Colonic mucosa (tissue), 4 donors: ENCODE results near the gene RBM3. TPM values are rescaled to one million over a fixed set of nuclear protein-coding genes. Genes with fewer than 3 reads are reported as not detected.
"Not testable (repeated sequence)": the region's sequence is repeated elsewhere in the genome, so short reads cannot be mapped to it uniquely, and the experiment has no call there.

ENCODE experiments used
- DNase-seq: peaks from one replicate; pipeline ENCODE4 v3.0.0-alpha.2; 2020
- H3K27ac ChIP-seq: fragments of 200-600 bp; one replicate; pipeline ENCODE4 v1.8.0; 2021
- H3K27me3 ChIP-seq: fragments of 200-600 bp; one replicate; pipeline ENCODE4 v1.8.0; 2021
- H3K36me3 ChIP-seq: fragments of 200-600 bp; one replicate; pipeline ENCODE4 v1.8.0; 2021
- H3K4me1 ChIP-seq: fragments of 200-600 bp; one replicate; pipeline ENCODE4 v1.8.0; 2021; ENCODE audit warnings: mild to moderate bottlenecking
- H3K4me3 ChIP-seq: fragments of 200-600 bp; one replicate; pipeline ENCODE4 v1.8.0; 2021
- H3K9ac ChIP-seq, 2 donors: one replicate each; pipeline ENCODE4 v1.7.0; 2013; ENCODE audit warnings: control low read depth in 2 of 2, low read depth in 2 of 2, low read length in 2 of 2
- H3K9me3 ChIP-seq: fragments of 200-600 bp; one replicate; pipeline ENCODE4 v1.8.0; 2021
- intact Hi-C: fragments of 100-400 bp; cut with DNase I; formaldehyde crosslinking; loops from one replicate; pipeline ENCODE4 v1.14.1; 2022
- total RNA-seq, 2 donors: library from RNA; stranded (reverse); fragmentation: NEBNext Ultra II Directional in 1 of 2; extraction: Animal tissue kit (Norgen Biotek cat#: 25700) in 1 of 2; gene quantifications; one replicate each; pipeline ENCODE4 v1.2.1, GENCODE V29; 2021
- TF ChIP-seq, protein P1 (sequence below): fragments of 200-600 bp; IDR thresholded peaks from one replicate; pipeline ENCODE4 v1.8.0; 2022; ENCODE audit warnings: antibody characterized with exemption, mild to moderate bottlenecking
- donor health status: healthy.
- donor health status: DM: no; HTN: no; CAD: no.
- donor health status: DM: no; HTN: no; CAD: no.

RBM3 gene
- total RNA-seq = 100 to 1,000 TPM in 1 of 2 donors, 10 to 100 TPM in 1; 92.1 to 175 TPM

DNA sequence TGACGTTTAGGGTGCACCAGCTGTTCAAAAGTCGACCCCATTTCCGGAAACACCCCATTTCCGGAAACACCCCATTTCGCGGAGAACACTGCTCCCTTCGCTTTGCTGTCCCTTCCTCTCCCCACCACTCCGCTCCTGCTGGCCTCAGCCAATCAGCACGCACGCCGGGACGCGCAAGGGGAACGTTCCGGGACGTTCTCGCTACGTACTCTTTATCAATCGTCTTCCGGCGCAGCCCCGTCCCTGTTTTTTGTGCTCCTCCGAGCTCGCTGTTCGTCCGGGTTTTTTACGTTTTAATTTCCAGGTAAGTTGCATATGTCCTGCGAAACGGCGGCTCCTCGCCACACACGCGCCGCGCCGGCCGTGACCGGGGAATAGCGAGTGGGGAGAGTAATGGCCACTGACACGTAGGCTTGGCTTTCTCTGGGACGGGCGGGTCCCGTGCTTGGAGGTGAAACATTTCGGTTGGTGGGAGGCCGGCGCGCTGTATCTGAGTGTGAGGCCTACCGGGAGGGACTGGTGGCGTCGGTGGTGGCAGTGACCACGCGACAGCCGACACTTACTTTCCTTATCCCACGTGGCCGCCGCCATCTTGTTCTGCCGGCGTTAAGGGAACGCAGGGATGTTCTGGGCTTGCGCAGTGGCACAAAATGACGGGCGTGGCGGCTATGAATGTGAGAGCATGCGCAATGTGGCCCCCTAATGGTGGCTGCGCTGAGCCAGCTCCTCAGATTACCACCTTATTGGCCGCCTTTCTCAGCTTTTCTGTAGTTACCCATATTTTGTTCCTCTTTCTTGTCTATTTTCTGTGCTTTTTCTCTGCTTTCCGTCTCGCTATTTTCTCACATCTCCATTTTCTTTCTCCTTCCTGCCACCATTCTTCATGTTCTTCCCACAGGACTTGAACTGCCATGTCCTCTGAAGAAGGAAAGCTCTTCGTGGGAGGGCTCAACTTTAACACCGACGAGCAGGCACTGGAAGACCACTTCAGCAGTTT is at the start of gene RBM3:
RBM3 (plus strand) TSS at position 215 of the 997 bp plus-strand sequence; CDS start at position 912, 697 bp downstream.
- Histone ChIP-seq H3K9me3 (no peaks in the 10 kb centered on the region), H3K4me1 (no peaks in the 10 kb centered on the region), H3K9ac (peak within 1 kb of the TSS; percentile 82 to 92), H3K36me3 (no peaks in the 10 kb centered on the region), H3K4me3 (peak within 1 kb of the TSS; percentile 60), H3K27ac (peak within 1 kb of the TSS; percentile 92), H3K27me3 (no peaks in the 10 kb centered on the region)
- peak; percentile 94 for DNase-seq
- intact Hi-C loops = no loop called here
- TF ChIP-seq, protein P1, sequence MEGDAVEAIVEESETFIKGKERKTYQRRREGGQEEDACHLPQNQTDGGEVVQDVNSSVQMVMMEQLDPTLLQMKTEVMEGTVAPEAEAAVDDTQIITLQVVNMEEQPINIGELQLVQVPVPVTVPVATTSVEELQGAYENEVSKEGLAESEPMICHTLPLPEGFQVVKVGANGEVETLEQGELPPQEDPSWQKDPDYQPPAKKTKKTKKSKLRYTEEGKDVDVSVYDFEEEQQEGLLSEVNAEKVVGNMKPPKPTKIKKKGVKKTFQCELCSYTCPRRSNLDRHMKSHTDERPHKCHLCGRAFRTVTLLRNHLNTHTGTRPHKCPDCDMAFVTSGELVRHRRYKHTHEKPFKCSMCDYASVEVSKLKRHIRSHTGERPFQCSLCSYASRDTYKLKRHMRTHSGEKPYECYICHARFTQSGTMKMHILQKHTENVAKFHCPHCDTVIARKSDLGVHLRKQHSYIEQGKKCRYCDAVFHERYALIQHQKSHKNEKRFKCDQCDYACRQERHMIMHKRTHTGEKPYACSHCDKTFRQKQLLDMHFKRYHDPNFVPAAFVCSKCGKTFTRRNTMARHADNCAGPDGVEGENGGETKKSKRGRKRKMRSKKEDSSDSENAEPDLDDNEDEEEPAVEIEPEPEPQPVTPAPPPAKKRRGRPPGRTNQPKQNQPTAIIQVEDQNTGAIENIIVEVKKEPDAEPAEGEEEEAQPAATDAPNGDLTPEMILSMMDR = no peak

DNA sequence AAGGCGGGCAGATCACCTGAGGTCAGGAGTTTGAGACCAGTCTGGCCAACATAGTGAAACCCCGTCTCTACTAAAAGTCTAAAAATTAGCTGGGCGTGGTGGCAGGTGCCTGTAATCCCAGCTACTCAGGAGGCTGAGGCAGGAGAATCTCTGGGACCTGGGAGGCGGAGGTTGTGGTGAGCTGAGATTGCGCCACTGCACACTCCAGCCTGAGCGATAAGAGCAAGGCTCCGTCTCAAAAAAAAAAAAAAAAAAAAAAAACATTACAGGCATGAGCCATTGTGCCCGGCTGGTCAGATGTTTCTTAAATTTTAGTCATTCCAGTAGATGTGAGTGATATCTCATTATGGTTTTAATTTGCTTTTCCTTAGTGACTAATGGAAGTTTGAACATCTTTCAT is 48.4 kb upstream of the RBM3 start:
- H3K36me3 ChIP-seq, H3K4me1 ChIP-seq, intact Hi-C loops, H3K27ac ChIP-seq, H3K27me3 ChIP-seq, H3K4me3 ChIP-seq, H3K9ac ChIP-seq, H3K9me3 ChIP-seq, DNase-seq: not testable (repeated sequence)

DNA sequence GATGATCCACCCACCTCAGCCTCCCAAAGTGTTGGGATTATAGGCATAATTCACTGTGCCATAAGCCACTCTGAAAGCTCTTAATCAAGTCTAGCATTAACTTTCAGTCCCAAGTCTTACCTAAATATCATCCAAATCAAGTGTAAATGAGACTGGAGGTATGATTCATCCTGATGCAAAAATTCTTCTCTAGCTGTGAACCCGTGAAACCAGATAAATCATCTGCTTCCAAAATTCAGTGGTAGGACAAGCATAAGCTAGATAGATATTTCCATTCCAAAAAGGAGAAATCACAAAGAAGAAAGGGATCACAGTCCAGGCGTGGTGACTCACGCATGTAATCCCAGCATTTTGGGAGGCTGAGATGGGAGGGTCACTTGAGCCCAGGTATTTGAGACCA is 43.5 kb upstream of the RBM3 start:
- Histone ChIP-seq H3K27ac (peak overlapping the region; percentile 63), H3K9me3 (no peaks in the 10 kb centered on the region), H3K36me3 (no peaks in the 10 kb centered on the region), H3K4me1 (no peaks in the 10 kb centered on the region), H3K4me3 (no peak overlapping the region), H3K9ac (no peak overlapping the region), H3K27me3 (no peaks in the 10 kb centered on the region)
- intact Hi-C loops = no loop called here
- TF ChIP-seq, protein P1 = no peak
- no peak for DNase-seq

DNA sequence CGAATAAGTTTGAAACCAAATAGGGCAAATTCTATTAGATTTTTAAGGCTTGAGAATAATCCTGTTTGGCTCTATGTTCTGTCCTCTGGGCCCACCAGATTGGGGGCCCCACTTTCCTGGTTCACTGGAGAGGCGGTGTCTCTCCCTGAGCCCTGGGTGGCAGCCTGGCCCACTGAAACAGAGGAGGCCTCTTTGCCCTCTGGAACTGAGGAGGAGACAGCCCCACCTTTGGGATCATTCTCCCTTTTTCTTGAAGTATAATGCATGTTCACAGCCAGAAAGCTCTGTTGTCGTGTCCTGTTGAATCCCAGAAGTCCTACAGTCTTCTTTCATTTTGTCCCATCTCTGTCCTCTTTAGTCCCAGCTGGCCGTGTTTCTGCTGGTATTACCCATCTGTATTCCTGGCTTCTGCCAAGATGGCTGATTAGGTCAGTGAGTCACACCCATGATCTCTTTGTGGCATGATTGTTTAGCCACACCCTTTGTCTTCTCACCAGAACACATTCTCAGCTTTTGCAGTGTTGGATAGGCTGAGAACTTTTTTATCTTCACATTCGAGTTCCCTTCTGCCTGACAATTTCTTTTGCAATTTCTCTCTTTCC is 42.8 kb upstream of the RBM3 start:
- peak overlapping the region; percentile 63 for H3K27ac ChIP-seq

DNA sequence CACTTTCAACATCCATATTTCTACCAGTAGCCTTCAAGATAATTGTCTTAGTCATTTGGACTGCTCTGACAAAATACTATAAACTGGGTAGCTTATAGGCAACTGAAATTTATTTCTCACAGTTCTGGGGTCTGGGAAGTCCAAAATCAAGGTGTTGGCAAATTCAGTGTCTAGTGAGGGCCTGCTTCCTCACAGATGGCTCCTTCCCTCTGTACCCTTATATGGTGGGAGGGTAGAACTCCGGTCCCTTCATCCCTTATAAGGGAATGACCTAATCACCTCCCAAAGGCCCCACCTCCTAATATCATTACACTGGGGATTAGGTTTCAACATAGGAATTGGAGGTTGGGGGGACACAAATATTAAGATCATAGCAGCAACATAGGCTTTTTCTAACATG is 42.1 kb upstream of the RBM3 start:
- H3K9me3 ChIP-seq = no peaks in the 10 kb centered on the region
- intact Hi-C loops = no loop called here
- H3K36me3 ChIP-seq = no peaks in the 10 kb centered on the region
- H3K4me1 ChIP-seq = no peaks in the 10 kb centered on the region
- no peak overlapping the region for H3K4me3 ChIP-seq
- DNase-seq = no peak
- TF ChIP-seq, protein P1 = no peak
- peak overlapping the region; percentile 63 for H3K27ac ChIP-seq
- no peak overlapping the region for H3K9ac ChIP-seq
- H3K27me3 ChIP-seq = no peaks in the 10 kb centered on the region

More for the DNA sequence above, 42.8 kb upstream of the RBM3 start:
- intact Hi-C loops = no loop called here
- Histone ChIP-seq H3K4me3 (no peak overlapping the region), H3K4me1 (no peaks in the 10 kb centered on the region), H3K36me3 (no peaks in the 10 kb centered on the region), H3K9ac (no peak overlapping the region), H3K27me3 (no peaks in the 10 kb centered on the region), H3K9me3 (no peaks in the 10 kb centered on the region)
- TF ChIP-seq, protein P1 = no peak
- no peak for DNase-seq

DNA sequence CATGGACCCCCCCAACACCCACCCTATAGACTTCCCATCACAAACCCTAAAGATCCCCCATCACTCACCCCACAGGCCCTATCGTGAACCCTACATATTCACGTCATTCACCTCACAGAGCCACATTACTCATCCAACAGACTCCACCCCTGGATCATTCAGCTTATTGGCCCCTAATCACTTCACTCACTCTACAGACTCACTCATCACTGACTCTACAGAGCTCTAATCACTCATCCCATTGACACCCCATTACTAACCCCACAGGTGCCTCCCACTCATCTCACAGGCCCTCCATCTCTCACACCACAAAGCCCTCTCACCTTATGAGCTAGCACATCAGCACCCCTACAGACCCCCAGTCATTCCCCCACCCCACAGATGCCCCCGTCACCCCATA is 41.1 kb upstream of the RBM3 start:
- H3K4me3 ChIP-seq = no peak overlapping the region
- TF ChIP-seq, protein P1 = no peak
- no peak for DNase-seq
- no peaks in the 10 kb centered on the region for H3K9me3 ChIP-seq
- H3K36me3 ChIP-seq = no peaks in the 10 kb centered on the region
- no peak overlapping the region for H3K27ac ChIP-seq
- intact Hi-C loops = no loop called here
- no peaks in the 10 kb centered on the region for H3K4me1 ChIP-seq
- no peaks in the 10 kb centered on the region for H3K27me3 ChIP-seq
- no peak overlapping the region for H3K9ac ChIP-seq
